ENCODE measurements around the gene MYO5B. TPM values are rescaled to one million over a fixed set of nuclear protein-coding genes. Genes with fewer than 3 reads are reported as not detected.

Gene MYO5B
- total and polyA plus RNA-seq, 2 donors (not counting 1 experiment from before 2014, with no cell fraction given): 0.30 to 1.7 TPM

DNA sequence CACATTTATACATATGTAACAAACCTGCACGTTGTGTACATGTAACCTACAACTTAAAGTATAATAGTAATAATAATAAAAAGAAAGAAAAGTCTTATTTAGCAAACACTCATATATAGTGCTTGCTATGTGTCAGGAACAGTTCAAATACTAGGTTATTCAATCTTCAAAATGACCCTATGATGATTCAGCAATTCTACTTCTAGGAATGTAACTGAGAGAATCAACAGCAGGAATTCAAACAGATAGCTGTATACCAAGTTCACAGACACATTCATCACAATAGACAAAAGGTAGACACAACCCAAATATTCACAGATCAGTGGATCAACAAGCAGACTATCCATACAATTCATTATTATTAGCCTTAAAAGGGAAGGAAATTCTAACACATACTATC, 69.5 kb downstream of the MYO5B start:
- DNase-seq (no peak), ATAC-seq (ENCODE audit: low read depth) (no peak)
- Mint-ChIP-seq H3K27ac (no peak overlapping the region), H3K4me1 (no peaks in the 10 kb centered on the region), H3K4me3 (no peak overlapping the region), H3K9me3 (ENCODE audit: insufficient read depth) (no peaks in the 10 kb centered on the region), H3K27me3 (peaks cover 42% of the 10 kb centered on the region)
- Histone ChIP-seq H3K4me2 (replicated peaks; ENCODE audit: low read depth, low read length, poor library complexity, severe bottlenecking) (no peak overlapping the region), H3K79me2 (ENCODE audit: control insufficient read depth, insufficient read depth, low read length) (no peaks in the 10 kb centered on the region), H2AFZ (ENCODE audit: insufficient read depth, low read depth, low read length, poor library complexity, severe bottlenecking) (no peak overlapping the region), H3K27ac (ENCODE audit: low read length in 2 of 2) (no peak overlapping the region), H3K4me1 (ENCODE audit: control insufficient read depth in 2 of 2, insufficient read depth in 2 of 2, low read length in 2 of 2) (no peaks in the 10 kb centered on the region), H3K36me3 (replicated peaks in 1 of 2; ENCODE audit: control extremely low read depth in 1 of 2, control insufficient read depth in 1 of 2, extremely low read depth in 1 of 2, insufficient read depth in 2 of 2, low read length in 1 of 2) (no peaks in the 10 kb centered on the region), H3K27me3 (replicated peaks in 1 of 4; ENCODE audit: control extremely low read depth in 1 of 4, control insufficient read depth in 3 of 4, insufficient read depth in 4 of 4, low read length in 3 of 4) (peaks cover 0 to 6% (median 2%) of the 10 kb centered on the region in 4 experiments), H4K20me1 (ENCODE audit: control insufficient read depth, insufficient read depth, low read length, poor library complexity, severe bottlenecking) (no peaks in the 10 kb centered on the region), H3K4me3 (ENCODE audit: control extremely low read depth in 1 of 5, extremely low read depth in 1 of 5, insufficient read depth in 1 of 5, low read depth in 2 of 5, low read length in 4 of 5) (no peak overlapping the region), H3K9me3 (ENCODE audit: control extremely low read depth in 1 of 3, control insufficient read depth in 2 of 3, insufficient read depth in 1 of 3, low read length in 2 of 3) (no peaks in the 10 kb centered on the region), H3K9ac (ENCODE audit: low read length) (no peak overlapping the region)
- intact Hi-C loops (cut with micrococcal nuclease): no loop called here
- ChIA-PET POLR2A (no interaction called here), CTCF (no interaction called here)
- no peak for TF ChIP-seq EZH2 (IDR thresholded peaks at IDR 0.05; ENCODE audit: borderline replicate concordance, insufficient read depth, low read depth, low read length, poor library complexity, severe bottlenecking)
- TF ChIP-seq, protein P1, sequence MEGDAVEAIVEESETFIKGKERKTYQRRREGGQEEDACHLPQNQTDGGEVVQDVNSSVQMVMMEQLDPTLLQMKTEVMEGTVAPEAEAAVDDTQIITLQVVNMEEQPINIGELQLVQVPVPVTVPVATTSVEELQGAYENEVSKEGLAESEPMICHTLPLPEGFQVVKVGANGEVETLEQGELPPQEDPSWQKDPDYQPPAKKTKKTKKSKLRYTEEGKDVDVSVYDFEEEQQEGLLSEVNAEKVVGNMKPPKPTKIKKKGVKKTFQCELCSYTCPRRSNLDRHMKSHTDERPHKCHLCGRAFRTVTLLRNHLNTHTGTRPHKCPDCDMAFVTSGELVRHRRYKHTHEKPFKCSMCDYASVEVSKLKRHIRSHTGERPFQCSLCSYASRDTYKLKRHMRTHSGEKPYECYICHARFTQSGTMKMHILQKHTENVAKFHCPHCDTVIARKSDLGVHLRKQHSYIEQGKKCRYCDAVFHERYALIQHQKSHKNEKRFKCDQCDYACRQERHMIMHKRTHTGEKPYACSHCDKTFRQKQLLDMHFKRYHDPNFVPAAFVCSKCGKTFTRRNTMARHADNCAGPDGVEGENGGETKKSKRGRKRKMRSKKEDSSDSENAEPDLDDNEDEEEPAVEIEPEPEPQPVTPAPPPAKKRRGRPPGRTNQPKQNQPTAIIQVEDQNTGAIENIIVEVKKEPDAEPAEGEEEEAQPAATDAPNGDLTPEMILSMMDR (IDR thresholded peaks at IDR 0.05): no peak
- no CpG with 5 or more reads among the region's 1 CpG for WGBS (ENCODE audit: insufficient coverage)

DNA sequence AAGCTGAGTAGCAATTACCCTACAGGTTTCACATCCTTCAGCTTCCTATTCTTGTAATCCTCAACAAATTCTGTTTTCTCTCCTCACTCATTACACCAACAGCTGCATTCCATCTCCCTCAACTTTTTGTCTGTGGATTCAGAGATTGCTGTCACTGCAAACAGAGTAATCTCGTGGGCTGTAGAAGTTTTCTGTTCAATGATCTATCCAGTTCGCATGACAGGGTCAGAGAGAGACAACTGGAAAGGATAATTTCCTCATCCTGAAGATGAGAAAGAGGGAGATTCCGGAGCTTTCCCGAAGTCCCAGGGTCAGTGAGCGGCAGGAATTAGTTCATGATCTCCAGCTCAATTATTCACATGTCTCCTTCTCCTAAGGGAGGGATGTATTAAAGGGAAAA, 75.7 kb downstream of the MYO5B start:
- H3K79me2 ChIP-seq (ENCODE audit: control insufficient read depth, insufficient read depth, low read length): no peaks in the 10 kb centered on the region
- no peaks in the 10 kb centered on the region for H3K4me1 ChIP-seq (ENCODE audit: control insufficient read depth in 2 of 2, insufficient read depth in 2 of 2, low read length in 2 of 2)
- ATAC-seq (ENCODE audit: low read depth) (no peak), DNase-seq (no peak)
- H2AFZ ChIP-seq (ENCODE audit: insufficient read depth, low read depth, low read length, poor library complexity, severe bottlenecking): no peak overlapping the region
- no peaks in the 10 kb centered on the region for H3K36me3 ChIP-seq (replicated peaks in 1 of 2; ENCODE audit: control extremely low read depth in 1 of 2, control insufficient read depth in 1 of 2, extremely low read depth in 1 of 2, insufficient read depth in 2 of 2, low read length in 1 of 2)
- H3K9ac ChIP-seq (ENCODE audit: low read length): no peak overlapping the region
- intact Hi-C loops (cut with micrococcal nuclease): no loop called here
- no peaks in the 10 kb centered on the region for H4K20me1 ChIP-seq (ENCODE audit: control insufficient read depth, insufficient read depth, low read length, poor library complexity, severe bottlenecking)
- Mint-ChIP-seq H3K9me3 (ENCODE audit: insufficient read depth) (no peaks in the 10 kb centered on the region), H3K4me3 (no peak overlapping the region), H3K27me3 (peaks cover 23% of the 10 kb centered on the region), H3K4me1 (no peaks in the 10 kb centered on the region), H3K27ac (no peak overlapping the region)
- no peak overlapping the region for H3K4me3 ChIP-seq (ENCODE audit: control extremely low read depth in 1 of 5, extremely low read depth in 1 of 5, insufficient read depth in 1 of 5, low read depth in 2 of 5, low read length in 4 of 5)
- ChIA-PET CTCF (no interaction called here), POLR2A (no interaction called here)
- no peak overlapping the region for H3K27ac ChIP-seq (ENCODE audit: low read length in 2 of 2)
- H3K4me2 ChIP-seq (replicated peaks; ENCODE audit: low read depth, low read length, poor library complexity, severe bottlenecking): no peak overlapping the region
- TF ChIP-seq, protein P1 (IDR thresholded peaks at IDR 0.05): no peak
- no peak for TF ChIP-seq EZH2 (IDR thresholded peaks at IDR 0.05; ENCODE audit: borderline replicate concordance, insufficient read depth, low read depth, low read length, poor library complexity, severe bottlenecking)
- H3K9me3 ChIP-seq (ENCODE audit: control extremely low read depth in 1 of 3, control insufficient read depth in 2 of 3, insufficient read depth in 1 of 3, low read length in 2 of 3): no peaks in the 10 kb centered on the region
- WGBS (ENCODE audit: insufficient coverage): 100% methylated on average over 1 of the region's 5 CpGs
- H3K27me3 ChIP-seq (replicated peaks in 1 of 4; ENCODE audit: control extremely low read depth in 1 of 4, control insufficient read depth in 3 of 4, insufficient read depth in 4 of 4, low read length in 3 of 4): peaks cover 0 to 11% (median 0%) of the 10 kb centered on the region in 4 experiments

Data from B cell (primary cell).